ENCODE data around the gene P3R3URF. TPM values are rescaled to one million over a fixed set of nuclear protein-coding genes. Genes with fewer than 3 reads are reported as not detected.

P3R3URF gene
- total RNA-seq, 1 experiment from 2014 or later = not detected

GRCh38 chr1:46211051-46211450, 34.8 kb upstream of the P3R3URF start:
- no peak overlapping the region for H3K9ac ChIP-seq (ENCODE audit: low read length)
- no peaks in the 10 kb centered on the region for H3K36me3 ChIP-seq (ENCODE audit: control insufficient read depth in 1 of 2, insufficient read depth in 2 of 2, low read length in 2 of 2)
- no peaks in the 10 kb centered on the region for H4K20me1 ChIP-seq (ENCODE audit: insufficient read depth)
- no peaks in the 10 kb centered on the region for H3K27me3 ChIP-seq (ENCODE audit: insufficient read depth, low read length)
- H3K4me2 ChIP-seq (ENCODE audit: low read length) = no peak overlapping the region
- TF ChIP-seq ZNF274 (IDR thresholded peaks at IDR 0.05; ENCODE audit: low read depth, low read length) (no peak), SP1 (IDR thresholded peaks at IDR 0.05; ENCODE audit: low read depth) (no peak), CEBPB (IDR thresholded peaks at IDR 0.05; ENCODE audit: low read depth) (no peak), EGR1 (IDR thresholded peaks at IDR 0.05; ENCODE audit: low read depth) (no peak), EZH2phosphoT487 (IDR thresholded peaks at IDR 0.05; ENCODE audit: borderline replicate concordance) (no peak), RAD21 (IDR thresholded peaks at IDR 0.05; ENCODE audit: low read depth) (no peak), YY1 (IDR thresholded peaks at IDR 0.05; ENCODE audit: extremely low read depth, insufficient replicate concordance, low read depth, low read length) (no peak), TCF7L2 (IDR thresholded peaks at IDR 0.05; ENCODE audit: borderline replicate concordance, extremely low read depth, insufficient read depth, insufficient read length) (no peak), POLR2AphosphoS5 (IDR thresholded peaks at IDR 0.05; ENCODE audit: low read depth, low read length) (no peak), SIN3A (IDR thresholded peaks at IDR 0.05; ENCODE audit: low read depth) (no peak), ATF3 (IDR thresholded peaks at IDR 0.05) (no peak), REST (IDR thresholded peaks at IDR 0.05; ENCODE audit: low read depth) (no peak), ZBTB33 (IDR thresholded peaks at IDR 0.05; ENCODE audit: extremely low read depth, insufficient replicate concordance, low read length) (no peak), EZH2 (IDR thresholded peaks at IDR 0.05) (no peak), JUND (IDR thresholded peaks at IDR 0.05) (no peak), CTCF (IDR thresholded peaks at IDR 0.05 in 2 of 3, conservative IDR thresholded peaks at IDR 0.05 in 1 of 3; ENCODE audit: borderline replicate concordance in 1 of 3, insufficient read depth in 1 of 3, low read depth in 2 of 3, low read length in 2 of 3) (no peak), CBX3 (IDR thresholded peaks at IDR 0.05; ENCODE audit: low read depth) (no peak), SRF (IDR thresholded peaks at IDR 0.05; ENCODE audit: low read depth) (no peak)
- ATAC-seq (no peak), DNase-seq (ENCODE audit: low read depth, low spot score) (no peak)
- ChIA-PET POLR2A (no interaction called here), CTCF (no interaction called here), RAD21 (ENCODE audit: low non-redundant PET in 1 of 2, low total read pairs in 2 of 2, uncharacterized antibody in 2 of 2, unreplicated experiment in 2 of 2) (no interaction called here)
- H3K4me1 ChIP-seq (ENCODE audit: control insufficient read depth in 1 of 2, insufficient read depth in 2 of 2, low read length in 2 of 2) = peaks cover 0 to 13% of the 10 kb centered on the region in 2 experiments; a peak in 2 of 4 replicates
- intact Hi-C loops (cut with micrococcal nuclease) = no loop called here
- H3K79me2 ChIP-seq (ENCODE audit: insufficient read depth, low read length) = no peaks in the 10 kb centered on the region
- BruUV-seq (replicated peaks) = no TSS peak
- H3K9me3 ChIP-seq (ENCODE audit: control insufficient read depth in 1 of 2, insufficient read depth in 1 of 2, low read depth in 1 of 2, low read length in 2 of 2) = no peaks in the 10 kb centered on the region
- no peak overlapping the region for H2AFZ ChIP-seq (ENCODE audit: low read depth, low read length, poor library complexity, severe bottlenecking)
- H3K4me3 ChIP-seq (replicated peaks in 1 of 2; ENCODE audit: low read depth in 1 of 2, low read length in 2 of 2) = no peak overlapping the region
- no peak overlapping the region for H3K27ac ChIP-seq (ENCODE audit: low read depth, low read length)
- no peaks in the 10 kb centered on the region for H3K9me2 ChIP-seq (ENCODE audit: insufficient read depth)
